HG03135 (cell line): ENCODE results near the gene HSD17B11.
"Not testable (repeated sequence)": the region's sequence is repeated elsewhere in the genome, so short reads cannot be mapped to it uniquely, and the experiment has no call there.

Experiments
- ATAC-seq: cut with Tn5 transposase; IDR thresholded peaks from one replicate; pipeline ENCODE4 v1.9.1; 2021; ENCODE audit warnings: mild to moderate bottlenecking, moderate library complexity; ENCODE audit not compliant: unreplicated experiment

Gene HSD17B11

GRCh38 chr4:87360338-87360935, 30.6 kb downstream of the HSD17B11 start:
- no peak for ATAC-seq

- no peak for ATAC-seq
Measured at GRCh38 chr4:87359258-87359657, 31.7 kb downstream of the HSD17B11 start.

GRCh38 chr4:87356832-87357526, 34.0 kb downstream of the HSD17B11 start:
- no peak for ATAC-seq

GRCh38 chr4:87354168-87355102, 36.6 kb downstream of the HSD17B11 start:
- no peak for ATAC-seq

GRCh38 chr4:87353592-87353991, 37.4 kb downstream of the HSD17B11 start:
- peak; percentile 86 for ATAC-seq

- no peak for ATAC-seq
Measured at GRCh38 chr4:87345139-87345538, 45.8 kb downstream of the HSD17B11 start.

- no peak for ATAC-seq
Measured at GRCh38 chr4:87342872-87343271, 48.1 kb downstream of the HSD17B11 start.

- ATAC-seq = not testable (repeated sequence)
Measured at GRCh38 chr4:87341954-87342635, 48.9 kb downstream of the HSD17B11 start.

GRCh38 chr4:87339440-87339839, 51.5 kb downstream of the HSD17B11 start:
- no peak for ATAC-seq

- no peak for ATAC-seq
Measured at GRCh38 chr4:87337361-87337760, 53.6 kb downstream of the HSD17B11 start.

GRCh38 chr4:87333267-87333666, 57.7 kb downstream of the HSD17B11 start:
- no peak for ATAC-seq

GRCh38 chr4:87330761-87331160, 60.2 kb downstream of the HSD17B11 start:
- ATAC-seq = no peak

GRCh38 chr4:87327136-87327535, 63.9 kb downstream of the HSD17B11 start:
- ATAC-seq = no peak

GRCh38 chr4:87326460-87326859, 64.5 kb downstream of the HSD17B11 start:
- ATAC-seq = no peak

- no peak for ATAC-seq
Measured at GRCh38 chr4:87322754-87323153, 68.2 kb downstream of the HSD17B11 start, which contains the start of gene HSD17B13. HSD17B13 (minus strand) TSS chr4:87322882; CDS start chr4:87322841, 41 bp downstream.

GRCh38 chr4:87321888-87322287, 69.1 kb downstream of the HSD17B11 start:
- no peak for ATAC-seq

- ATAC-seq = no peak
Measured at GRCh38 chr4:87317527-87317926, 73.5 kb downstream of the HSD17B11 start.

- ATAC-seq = no peak
Measured at GRCh38 chr4:87316961-87317360, 74.0 kb downstream of the HSD17B11 start.

GRCh38 chr4:87315000-87315399, 76.0 kb downstream of the HSD17B11 start:
- not testable (repeated sequence) for ATAC-seq

- ATAC-seq = no peak
Measured at GRCh38 chr4:87313756-87314155, 77.2 kb downstream of the HSD17B11 start.

GRCh38 chr4:87311684-87312083, 79.3 kb downstream of the HSD17B11 start:
- ATAC-seq = no peak
